Natural killer cell (primary cell): ENCODE measurements around the gene ZMIZ1. TPM values are rescaled to one million over a fixed set of nuclear protein-coding genes. Genes with fewer than 3 reads are reported as not detected.

Experiments
- ATAC-seq, 3 donors: fragments of 150-1000 bp in 2 of 3; fragments of 200-7000 bp in 1 of 3; cut with Tn5 transposase; 1 replicate in 1 of 3; 2 replicates in 2 of 3; pipeline ENCODE4 v1.10.0; 2021; ENCODE audit warnings: mild to moderate bottlenecking in 2 of 3, moderate library complexity in 2 of 3
- DNase-seq, 2 donors: peaks; one replicate each; pipeline versions ENCODE4 v3.0.0 to v3.0.0-alpha.2; 2013 to 2021; ENCODE audit warnings: mixed read lengths in 1 of 2
- H3K27ac ChIP-seq: one replicate; pipeline ENCODE4 v1.5.1; 2013; ENCODE audit warnings: mild to moderate bottlenecking, low read length
- H3K27me3 ChIP-seq: one replicate; pipeline ENCODE4 v1.6.1; 2013; ENCODE audit warnings: low read length; ENCODE audit not compliant: control insufficient read depth, insufficient read depth
- H3K36me3 ChIP-seq: one replicate; pipeline ENCODE4 v1.6.1; 2013; ENCODE audit warnings: low read length; ENCODE audit not compliant: control insufficient read depth, insufficient read depth
- H3K4me1 ChIP-seq: one replicate; pipeline ENCODE4 v1.6.1; 2013; ENCODE audit warnings: low read length; ENCODE audit not compliant: control insufficient read depth, insufficient read depth
- H3K4me3 ChIP-seq: one replicate; pipeline ENCODE4 v1.5.1; 2013; ENCODE audit warnings: low read length
- H3K9me3 ChIP-seq: one replicate; pipeline ENCODE4 v1.6.1; 2013; ENCODE audit warnings: low read length; ENCODE audit not compliant: control insufficient read depth, insufficient read depth
- H3K27ac Mint-ChIP-seq, 2 donors: one replicate each; pipeline ENCODE4 v1.8.0; 2022; ENCODE audit warnings: mild to moderate bottlenecking in 2 of 2, mixed read lengths in 2 of 2, moderate library complexity in 1 of 2
- H3K27me3 Mint-ChIP-seq, 2 donors: one replicate each; pipeline ENCODE4 v1.8.0; 2022; ENCODE audit warnings: low read depth in 2 of 2, mixed read lengths in 2 of 2
- H3K36me3 Mint-ChIP-seq: one replicate; pipeline ENCODE4 v1.8.0; 2022; ENCODE audit warnings: mixed read lengths
- H3K4me1 Mint-ChIP-seq, 2 donors: one replicate each; pipeline ENCODE4 v1.8.0; 2022; ENCODE audit warnings: mixed read lengths in 2 of 2
- H3K4me3 Mint-ChIP-seq: one replicate; pipeline ENCODE4 v1.8.0; 2022; ENCODE audit warnings: mild to moderate bottlenecking, moderate library complexity, mixed read lengths
- H3K9me3 Mint-ChIP-seq, 2 donors: one replicate each; pipeline ENCODE4 v1.8.0; 2022; ENCODE audit warnings: mixed read lengths in 2 of 2
- CTCF ChIP-seq: fragments of 200-600 bp; IDR thresholded peaks from one replicate; pipeline ENCODE4 v1.8.0; 2022; ENCODE audit warnings: antibody characterized with exemption
- WGBS: methylation state at CpG from one replicate; pipeline ENCODE4 v1.1.7; 2013; ENCODE audit warnings: missing lambda C conversion rate; ENCODE audit not compliant: insufficient coverage; 5-methylcytosine and 5-hydroxymethylcytosine counted together
- intact Hi-C: fragments of 100-400 bp; cut with micrococcal nuclease; formaldehyde crosslinking; loops from one replicate; pipeline ENCODE4 v1.14.2; 2022
- total RNA-seq, 4 donors: library from RNA; stranded (reverse); fragments of 120-200 nt in 1 of 4; gene quantifications; one replicate each; pipeline versions ENCODE4 v1.2.3 to v1.2.4, GENCODE V29; 2013 to 2022

ZMIZ1 gene
- total RNA-seq, 3 donors from 2014 or later (not counting 1 experiment from before 2014, with no cell fraction given), result 36.5 to 51.5 (median 37.9) TPM

GRCh38 chr10:79020605-79021004, 48.2 kb upstream of the ZMIZ1 start:
- Mint-ChIP-seq H3K27ac (no peak overlapping the region), H3K36me3 (no peaks in the 10 kb centered on the region), H3K9me3 (peaks cover 0 to 5% of the 10 kb centered on the region in 2 donors), H3K27me3 (peaks cover 26 to 48% of the 10 kb centered on the region in 2 donors), H3K4me1 (peaks cover 7 to 18% of the 10 kb centered on the region in 2 donors), H3K4me3 (no peak overlapping the region)
- TF ChIP-seq CTCF, result no peak
- Histone ChIP-seq H3K9me3 (peaks cover 8% of the 10 kb centered on the region), H3K27ac (no peak overlapping the region), H3K4me1 (peaks cover 16% of the 10 kb centered on the region), H3K4me3 (no peak overlapping the region), H3K36me3 (no peaks in the 10 kb centered on the region), H3K27me3 (no peaks in the 10 kb centered on the region)
- 98% methylated on average over 6 of the region's 6 CpGs for WGBS
- DNase-seq (no peak), ATAC-seq (no peak)
- intact Hi-C loops, result no loop called here

- WGBS, result 88% methylated on average over 9 of the region's 9 CpGs
- Histone ChIP-seq H3K27me3 (no peaks in the 10 kb centered on the region), H3K4me1 (peaks cover 24% of the 10 kb centered on the region), H3K27ac (no peak overlapping the region), H3K9me3 (peaks cover 8% of the 10 kb centered on the region), H3K4me3 (no peak overlapping the region), H3K36me3 (no peaks in the 10 kb centered on the region)
- intact Hi-C loops, result no loop called here
- peaks cover 0 to 5% of the 10 kb centered on the region in 2 donors for H3K9me3 Mint-ChIP-seq
- ATAC-seq (no peak), DNase-seq (no peak)
- H3K4me1 Mint-ChIP-seq, result peaks cover 15 to 23% of the 10 kb centered on the region in 2 donors
- H3K27me3 Mint-ChIP-seq, result peaks cover 28 to 40% of the 10 kb centered on the region in 2 donors
- no peak for TF ChIP-seq CTCF
- H3K36me3 Mint-ChIP-seq, result no peaks in the 10 kb centered on the region
- H3K4me3 Mint-ChIP-seq, result no peak overlapping the region
- H3K27ac Mint-ChIP-seq, result no peak overlapping the region
Observed at GRCh38 chr10:79021331-79021907, 47.3 kb upstream of the ZMIZ1 start.

GRCh38 chr10:79021948-79022499, 46.7 kb upstream of the ZMIZ1 start:
- Mint-ChIP-seq H3K27me3 (peaks cover 29 to 34% of the 10 kb centered on the region in 2 donors), H3K4me3 (no peak overlapping the region), H3K27ac (no peak overlapping the region), H3K9me3 (peaks cover 0 to 5% of the 10 kb centered on the region in 2 donors), H3K4me1 (peaks cover 18 to 26% of the 10 kb centered on the region in 2 donors), H3K36me3 (no peaks in the 10 kb centered on the region)
- Histone ChIP-seq H3K4me1 (peaks cover 30% of the 10 kb centered on the region), H3K36me3 (no peaks in the 10 kb centered on the region), H3K4me3 (no peak overlapping the region), H3K9me3 (peaks cover 8% of the 10 kb centered on the region), H3K27ac (no peak overlapping the region), H3K27me3 (no peaks in the 10 kb centered on the region)
- no peak for DNase-seq
- intact Hi-C loops, result no loop called here
- no peak for TF ChIP-seq CTCF
- no peak for ATAC-seq
- 92% methylated on average over 10 of the region's 10 CpGs for WGBS
